AML-193 (cell line): ENCODE measurements around the gene MAN2A2.

Experiments
- DNase-seq, 2 experiments: peaks; one replicate each; lab custom pipeline; 2025; lab: John Stamatoyannopoulos, UW

MAN2A2 gene

DNA sequence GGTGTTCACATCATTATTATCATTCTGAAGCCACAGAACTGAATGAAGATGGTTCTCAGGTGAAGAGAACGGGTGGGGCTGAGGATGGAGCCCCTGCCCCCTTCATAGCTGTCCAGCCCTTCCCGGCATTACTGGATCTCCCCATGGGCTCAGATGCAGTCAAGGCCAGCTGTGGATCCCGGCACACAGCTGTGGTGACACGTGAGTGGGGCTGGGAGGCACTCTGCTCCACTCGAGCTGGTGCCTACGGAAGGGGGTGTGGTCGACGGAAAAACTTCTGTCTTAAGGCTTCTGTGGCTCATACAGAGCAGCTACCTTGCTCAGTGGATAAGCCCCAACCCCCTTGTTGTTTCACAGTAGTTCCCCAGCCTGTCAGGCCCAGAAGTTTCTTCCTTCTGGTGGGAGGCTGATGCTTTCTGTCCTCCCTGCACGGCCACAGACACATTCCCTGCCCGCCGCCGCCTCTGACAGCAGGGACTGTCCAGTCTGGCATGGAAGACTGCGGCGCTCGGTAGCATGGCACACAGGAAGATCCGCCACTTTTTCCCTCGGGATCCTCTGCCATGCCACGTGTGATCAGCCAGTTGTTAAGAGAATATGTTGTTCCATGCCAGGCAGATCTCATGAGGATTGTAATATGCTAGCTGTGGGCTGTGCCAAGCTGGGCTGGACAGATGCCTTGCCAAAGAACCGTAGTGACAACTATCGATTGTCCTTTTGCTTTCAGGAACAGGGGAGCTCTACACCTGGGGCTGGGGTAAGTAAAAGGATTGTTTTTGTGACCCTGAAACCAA, 57.4 kb downstream of the MAN2A2 start:
- no peak for DNase-seq

DNA sequence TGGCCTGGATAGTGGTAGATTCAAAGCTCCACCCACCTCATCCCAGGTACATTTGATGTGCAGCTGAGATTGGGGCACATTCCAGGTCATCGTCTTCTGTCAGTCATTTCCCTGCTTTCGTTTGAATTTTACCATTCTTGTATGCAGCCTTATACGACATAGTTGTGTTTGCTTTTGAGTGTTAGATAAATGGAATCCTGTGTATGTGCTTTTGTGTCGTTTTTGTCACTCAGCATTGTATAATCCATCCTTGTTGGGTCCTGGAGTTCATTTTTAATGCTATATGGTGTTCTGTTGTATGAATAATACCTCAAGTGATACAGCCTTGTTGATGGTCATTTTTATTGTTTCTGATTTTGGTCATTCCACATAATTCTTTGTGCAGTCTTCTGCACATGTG, 58.9 kb downstream of the MAN2A2 start:
- DNase-seq = no peak

DNA sequence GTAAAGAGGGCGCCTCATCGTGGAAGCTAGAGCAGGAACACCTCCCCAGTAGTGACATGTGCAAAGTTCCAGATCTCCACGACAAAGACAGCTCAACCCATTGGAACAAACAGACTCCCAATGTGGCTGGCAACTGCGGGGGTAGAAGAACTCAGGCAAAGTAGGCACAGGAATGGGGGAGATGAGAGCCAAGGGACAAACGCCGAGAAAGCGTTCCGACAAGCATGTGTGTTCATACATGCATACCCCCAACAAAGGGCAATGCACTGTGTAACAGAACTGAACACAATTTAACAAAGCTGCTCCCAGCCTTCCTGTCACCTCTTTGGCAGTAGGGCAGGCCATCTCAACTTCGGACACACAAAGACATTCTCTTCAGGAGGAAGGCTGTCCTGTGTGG, 63.2 kb downstream of the MAN2A2 start:
- DNase-seq = no peak

GRCh38 chr15:90967206-90967605, 64.1 kb downstream of the MAN2A2 start:
- no peak for DNase-seq

DNA sequence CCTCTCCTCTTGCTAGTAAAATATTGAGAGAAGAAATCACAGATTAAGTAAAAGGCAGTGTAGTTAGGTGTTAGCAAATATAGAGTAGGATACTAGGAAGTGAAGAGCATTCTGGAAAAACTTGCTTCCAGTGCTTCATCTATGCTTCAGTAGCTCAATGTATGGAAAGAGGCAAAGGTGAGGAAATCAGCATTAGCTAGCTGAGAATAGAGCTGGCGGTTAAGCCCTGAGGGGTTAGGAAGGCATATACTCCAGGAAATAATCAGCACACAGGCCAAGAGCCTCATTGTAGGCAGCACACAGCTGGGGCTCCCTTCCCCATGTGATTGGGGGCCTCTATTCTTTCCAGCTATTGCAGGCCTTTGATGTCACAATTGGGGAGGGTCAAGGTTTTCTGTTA, 65.3 kb downstream of the MAN2A2 start:
- no peak for DNase-seq

DNA sequence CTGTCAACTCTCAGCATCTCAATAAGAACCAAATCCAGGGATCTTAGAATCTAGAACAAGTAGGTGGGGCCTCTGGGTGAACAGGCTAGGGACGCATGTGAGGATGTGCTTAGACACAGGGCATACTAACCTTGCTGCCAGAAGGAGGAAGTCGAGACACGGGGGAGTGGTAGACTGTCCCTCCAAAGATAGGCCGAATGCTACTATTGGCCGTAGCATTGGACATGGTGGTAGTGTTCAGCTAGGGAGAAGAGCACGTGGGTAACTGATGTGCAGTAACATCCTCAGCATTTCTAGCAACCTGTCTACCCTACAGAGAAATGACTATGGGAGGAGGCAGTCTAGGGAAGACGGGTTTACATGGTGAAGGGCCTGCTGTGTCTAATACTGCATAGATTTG, 67.2 kb downstream of the MAN2A2 start:
- no peak for DNase-seq

GRCh38 chr15:90972133-90972532, 69.0 kb downstream of the MAN2A2 start:
- DNase-seq = no peak
